ENCODE results near the gene ACAP1.

ACAP1 gene

DNA sequence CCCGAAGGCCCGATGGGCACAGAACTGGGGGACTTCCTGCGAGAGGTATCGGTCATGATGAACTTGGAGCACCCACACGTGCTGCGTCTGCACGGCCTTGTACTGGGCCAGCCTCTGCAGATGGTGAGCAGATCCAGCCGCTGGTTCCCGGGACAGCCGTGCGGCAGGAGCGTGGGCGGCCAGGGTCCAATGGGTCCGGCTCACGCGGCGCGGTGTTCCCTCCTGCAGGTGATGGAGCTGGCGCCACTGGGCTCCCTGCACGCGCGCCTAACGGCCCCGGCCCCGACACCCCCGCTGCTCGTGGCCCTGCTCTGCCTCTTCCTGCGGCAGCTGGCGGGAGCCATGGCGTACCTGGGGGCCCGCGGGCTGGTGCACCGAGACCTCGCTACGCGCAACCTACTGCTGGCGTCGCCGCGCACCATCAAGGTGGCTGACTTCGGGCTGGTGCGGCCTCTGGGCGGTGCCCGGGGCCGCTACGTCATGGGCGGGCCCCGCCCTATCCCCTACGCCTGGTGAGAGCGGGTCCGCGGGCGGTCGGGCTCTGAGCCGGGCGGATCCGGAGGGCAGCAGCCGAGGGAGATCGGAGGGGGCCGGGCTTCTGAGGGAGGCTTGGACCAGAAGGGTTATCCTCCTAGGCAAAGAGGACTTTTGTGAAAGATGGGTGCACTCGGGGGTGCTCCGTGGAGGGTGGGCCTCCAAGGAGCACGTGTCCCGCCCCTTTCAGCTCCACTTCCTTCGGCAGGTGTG, 47.6 kb downstream of the ACAP1 start:
- TF ChIP-seq TCF12 (IDR thresholded peaks at IDR 0.05; ENCODE audit: low read depth) (no peak), ZBTB7A (IDR thresholded peaks at IDR 0.05; ENCODE audit: low read depth) (no peak), CREB1 (IDR thresholded peaks at IDR 0.05; ENCODE audit: low read depth) (no peak), NFIC (IDR thresholded peaks at IDR 0.05) (no peak), FOXM1 (IDR thresholded peaks at IDR 0.05; ENCODE audit: borderline replicate concordance, low read depth) (no peak), TEAD4 (IDR thresholded peaks at IDR 0.05) (no peak), TAF1 (IDR thresholded peaks at IDR 0.05; ENCODE audit: low read depth) (no peak), RAD21 (IDR thresholded peaks at IDR 0.05; ENCODE audit: low read depth) (no peak), EP300 (IDR thresholded peaks at IDR 0.05; ENCODE audit: borderline replicate concordance) (no peak), EGR1 (IDR thresholded peaks at IDR 0.05) (no peak), CEBPB (IDR thresholded peaks at IDR 0.05) (no peak), YY1 (IDR thresholded peaks at IDR 0.05; ENCODE audit: low read depth) (no peak)
- TF ChIP-seq, protein P1, sequence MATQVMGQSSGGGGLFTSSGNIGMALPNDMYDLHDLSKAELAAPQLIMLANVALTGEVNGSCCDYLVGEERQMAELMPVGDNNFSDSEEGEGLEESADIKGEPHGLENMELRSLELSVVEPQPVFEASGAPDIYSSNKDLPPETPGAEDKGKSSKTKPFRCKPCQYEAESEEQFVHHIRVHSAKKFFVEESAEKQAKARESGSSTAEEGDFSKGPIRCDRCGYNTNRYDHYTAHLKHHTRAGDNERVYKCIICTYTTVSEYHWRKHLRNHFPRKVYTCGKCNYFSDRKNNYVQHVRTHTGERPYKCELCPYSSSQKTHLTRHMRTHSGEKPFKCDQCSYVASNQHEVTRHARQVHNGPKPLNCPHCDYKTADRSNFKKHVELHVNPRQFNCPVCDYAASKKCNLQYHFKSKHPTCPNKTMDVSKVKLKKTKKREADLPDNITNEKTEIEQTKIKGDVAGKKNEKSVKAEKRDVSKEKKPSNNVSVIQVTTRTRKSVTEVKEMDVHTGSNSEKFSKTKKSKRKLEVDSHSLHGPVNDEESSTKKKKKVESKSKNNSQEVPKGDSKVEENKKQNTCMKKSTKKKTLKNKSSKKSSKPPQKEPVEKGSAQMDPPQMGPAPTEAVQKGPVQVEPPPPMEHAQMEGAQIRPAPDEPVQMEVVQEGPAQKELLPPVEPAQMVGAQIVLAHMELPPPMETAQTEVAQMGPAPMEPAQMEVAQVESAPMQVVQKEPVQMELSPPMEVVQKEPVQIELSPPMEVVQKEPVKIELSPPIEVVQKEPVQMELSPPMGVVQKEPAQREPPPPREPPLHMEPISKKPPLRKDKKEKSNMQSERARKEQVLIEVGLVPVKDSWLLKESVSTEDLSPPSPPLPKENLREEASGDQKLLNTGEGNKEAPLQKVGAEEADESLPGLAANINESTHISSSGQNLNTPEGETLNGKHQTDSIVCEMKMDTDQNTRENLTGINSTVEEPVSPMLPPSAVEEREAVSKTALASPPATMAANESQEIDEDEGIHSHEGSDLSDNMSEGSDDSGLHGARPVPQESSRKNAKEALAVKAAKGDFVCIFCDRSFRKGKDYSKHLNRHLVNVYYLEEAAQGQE (IDR thresholded peaks at IDR 0.05; ENCODE audit: low read depth) = no peak
- TF ChIP-seq, protein P2, sequence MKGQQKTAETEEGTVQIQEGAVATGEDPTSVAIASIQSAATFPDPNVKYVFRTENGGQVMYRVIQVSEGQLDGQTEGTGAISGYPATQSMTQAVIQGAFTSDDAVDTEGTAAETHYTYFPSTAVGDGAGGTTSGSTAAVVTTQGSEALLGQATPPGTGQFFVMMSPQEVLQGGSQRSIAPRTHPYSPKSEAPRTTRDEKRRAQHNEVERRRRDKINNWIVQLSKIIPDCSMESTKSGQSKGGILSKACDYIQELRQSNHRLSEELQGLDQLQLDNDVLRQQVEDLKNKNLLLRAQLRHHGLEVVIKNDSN (IDR thresholded peaks at IDR 0.05) = no peak
- TF ChIP-seq, protein P3, sequence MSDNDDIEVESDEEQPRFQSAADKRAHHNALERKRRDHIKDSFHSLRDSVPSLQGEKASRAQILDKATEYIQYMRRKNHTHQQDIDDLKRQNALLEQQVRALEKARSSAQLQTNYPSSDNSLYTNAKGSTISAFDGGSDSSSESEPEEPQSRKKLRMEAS (IDR thresholded peaks at IDR 0.05) = no peak

DNA sequence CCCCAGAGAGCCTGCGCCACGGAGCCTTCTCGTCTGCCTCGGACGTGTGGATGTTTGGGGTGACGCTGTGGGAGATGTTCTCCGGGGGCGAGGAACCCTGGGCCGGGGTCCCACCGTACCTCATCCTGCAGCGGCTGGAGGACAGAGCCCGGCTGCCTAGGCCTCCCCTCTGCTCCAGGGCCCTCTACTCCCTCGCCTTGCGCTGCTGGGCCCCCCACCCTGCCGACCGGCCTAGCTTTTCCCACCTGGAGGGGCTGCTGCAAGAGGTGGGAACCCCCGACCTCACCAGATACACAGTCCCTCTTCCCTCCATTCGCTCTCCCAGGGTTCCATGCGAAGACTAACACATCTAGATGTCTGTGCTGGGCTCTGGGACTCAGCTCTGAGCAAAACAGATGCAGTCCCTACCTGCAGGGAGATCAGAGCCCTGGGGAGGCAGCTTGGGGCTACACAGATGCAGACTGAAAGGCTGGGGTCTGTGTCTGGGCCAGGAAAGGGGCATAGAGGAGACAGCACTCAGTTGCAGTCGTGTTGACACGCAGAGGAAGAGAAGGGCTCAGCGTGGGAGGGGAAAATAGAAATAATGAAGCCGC, 48.3 kb downstream of the ACAP1 start:
- TF ChIP-seq YY1 (IDR thresholded peaks at IDR 0.05; ENCODE audit: low read depth) (no peak), EP300 (IDR thresholded peaks at IDR 0.05; ENCODE audit: borderline replicate concordance) (no peak), TAF1 (IDR thresholded peaks at IDR 0.05; ENCODE audit: low read depth) (no peak), NFIC (IDR thresholded peaks at IDR 0.05) (no peak), CEBPB (IDR thresholded peaks at IDR 0.05) (no peak), TCF12 (IDR thresholded peaks at IDR 0.05; ENCODE audit: low read depth) (no peak), FOXM1 (IDR thresholded peaks at IDR 0.05; ENCODE audit: borderline replicate concordance, low read depth) (no peak), TEAD4 (IDR thresholded peaks at IDR 0.05) (no peak), RAD21 (IDR thresholded peaks at IDR 0.05; ENCODE audit: low read depth) (no peak), CREB1 (IDR thresholded peaks at IDR 0.05; ENCODE audit: low read depth) (no peak), EGR1 (IDR thresholded peaks at IDR 0.05) (no peak), ZBTB7A (IDR thresholded peaks at IDR 0.05; ENCODE audit: low read depth) (no peak)
- TF ChIP-seq, protein P1 (IDR thresholded peaks at IDR 0.05; ENCODE audit: low read depth) = no peak
- TF ChIP-seq, protein P2 (IDR thresholded peaks at IDR 0.05) = no peak

DNA sequence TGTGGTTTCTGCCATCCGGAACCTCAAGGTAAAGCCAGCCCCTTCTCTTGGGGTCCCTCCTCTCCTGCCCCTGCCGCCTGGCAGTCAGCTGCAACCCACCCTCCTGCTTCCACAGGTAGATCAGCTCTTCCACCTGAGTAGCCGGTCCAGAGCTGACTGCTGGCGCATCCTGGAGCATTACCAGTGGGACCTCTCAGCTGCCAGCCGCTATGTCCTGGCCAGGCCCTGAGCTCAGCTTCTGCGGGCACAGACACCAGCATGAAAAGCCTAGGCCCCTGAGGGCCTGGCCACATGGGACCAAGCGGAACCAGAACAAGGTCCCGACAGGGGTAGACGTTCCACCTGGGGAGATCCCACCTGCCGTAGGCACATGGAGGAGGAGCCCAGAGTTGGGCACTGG, 52.5 kb downstream of the ACAP1 start:
- TF ChIP-seq TAF1 (IDR thresholded peaks at IDR 0.05; ENCODE audit: low read depth) (no peak), TEAD4 (IDR thresholded peaks at IDR 0.05) (no peak), CEBPB (IDR thresholded peaks at IDR 0.05) (no peak), EGR1 (IDR thresholded peaks at IDR 0.05) (no peak), CREB1 (IDR thresholded peaks at IDR 0.05; ENCODE audit: low read depth) (no peak), ZBTB7A (IDR thresholded peaks at IDR 0.05; ENCODE audit: low read depth) (no peak), YY1 (IDR thresholded peaks at IDR 0.05; ENCODE audit: low read depth) (no peak), RAD21 (IDR thresholded peaks at IDR 0.05; ENCODE audit: low read depth) (no peak), TCF12 (IDR thresholded peaks at IDR 0.05; ENCODE audit: low read depth) (no peak), NFIC (IDR thresholded peaks at IDR 0.05) (no peak)
- TF ChIP-seq, protein P3 (IDR thresholded peaks at IDR 0.05) = no peak
- TF ChIP-seq, protein P2 (IDR thresholded peaks at IDR 0.05) = no peak

DNA sequence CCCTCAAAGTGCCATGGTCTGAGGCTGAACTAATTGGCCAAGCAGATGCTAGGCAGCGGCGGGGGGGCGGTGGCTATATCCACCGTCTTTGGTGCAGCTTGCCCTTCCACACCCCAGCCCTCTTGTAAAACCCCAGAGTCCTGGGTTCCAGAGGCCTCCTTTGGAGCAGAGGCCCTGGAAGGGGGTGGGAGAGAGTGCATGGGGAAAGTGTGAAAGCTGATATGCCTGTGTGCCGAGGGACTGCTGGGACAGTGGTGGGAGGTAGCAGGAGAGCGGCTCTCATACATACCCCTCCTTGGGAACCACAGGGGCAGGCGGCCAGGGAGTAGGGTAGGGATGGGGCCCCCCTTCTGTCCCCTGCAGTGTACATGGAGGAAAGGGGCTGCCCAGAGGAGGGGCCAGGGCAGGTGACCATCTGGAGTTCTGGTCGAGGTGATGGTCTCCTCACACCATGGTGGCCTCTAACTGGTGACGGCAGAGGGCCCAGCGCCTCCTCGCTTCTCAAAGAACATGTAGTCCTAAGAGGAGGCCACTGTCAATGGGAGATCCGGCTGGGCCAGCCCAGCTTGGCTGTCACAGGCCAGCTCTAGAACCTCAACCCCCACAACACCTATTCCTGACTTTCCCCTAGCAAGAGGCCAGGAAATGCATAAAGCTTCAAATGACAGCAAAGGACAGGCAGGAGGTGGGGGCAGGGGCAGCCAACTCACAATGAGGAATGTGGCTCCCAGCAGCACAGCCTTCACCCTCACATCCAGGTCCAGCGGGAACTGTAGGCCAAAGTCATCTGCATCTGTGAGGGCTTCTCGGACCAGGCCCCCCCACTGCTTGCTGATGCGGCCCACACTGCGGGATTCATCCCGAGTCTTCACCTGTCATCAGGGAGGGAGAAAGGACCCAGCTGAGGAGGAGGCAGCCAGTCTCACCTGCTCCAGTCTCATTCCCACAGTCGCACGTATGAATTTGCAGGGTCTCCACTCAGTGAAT, 53.9 kb downstream of the ACAP1 start:
- TF ChIP-seq, protein P2 (IDR thresholded peaks at IDR 0.05) = no peak
- TF ChIP-seq YY1 (IDR thresholded peaks at IDR 0.05; ENCODE audit: low read depth) (no peak), CEBPB (IDR thresholded peaks at IDR 0.05) (no peak), EP300 (IDR thresholded peaks at IDR 0.05; ENCODE audit: borderline replicate concordance) (no peak), CREB1 (IDR thresholded peaks at IDR 0.05; ENCODE audit: low read depth) (no peak), NFIC (IDR thresholded peaks at IDR 0.05) (no peak)
- TF ChIP-seq, protein P1 (IDR thresholded peaks at IDR 0.05; ENCODE audit: low read depth) = no peak
- TF ChIP-seq, protein P3 (IDR thresholded peaks at IDR 0.05) = no peak
